HEK293T (cell line): ENCODE results near the gene FRMD4B.
A peak's percentile ranks its signal among the peaks of the same experiment; 100 is the strongest.

Experiments
- CTCF ChIA-PET: fragments of 350-600 bp; formaldehyde crosslinking; extraction: SDS; loops from one replicate; lab custom pipeline; 2021; ENCODE audit warnings: antibody characterized with exemption, inconsistent platforms; lab: Yijun Ruan, JAX
- POLR2A ChIA-PET: fragments of 350-600 bp; formaldehyde crosslinking; extraction: SDS; loops from one replicate; lab custom pipeline; 2020; ENCODE audit warnings: antibody characterized with exemption, inconsistent platforms; lab: Yijun Ruan, JAX
- DNase-seq: peaks from one replicate; pipeline ENCODE4 v3.0.0; 2012; ENCODE audit warnings: mixed read lengths; ENCODE audit errors: extremely low spot score
- ARNT ChIP-seq: fragments of 450-650 bp; IDR thresholded peaks from 2 replicates; pipeline ENCODE4 v1.6.1; 2017; ENCODE audit warnings: mild to moderate bottlenecking
- BHLHE40 ChIP-seq: fragments of 450-650 bp; IDR thresholded peaks from 2 replicates; pipeline ENCODE4 v1.6.1; 2016; ENCODE audit warnings: mild to moderate bottlenecking, moderate library complexity, borderline replicate concordance
- CTBP1 ChIP-seq: fragments of 450-650 bp; IDR thresholded peaks from 2 replicates; pipeline ENCODE4 v1.6.1; 2016; ENCODE audit warnings: borderline replicate concordance
- ELF4 ChIP-seq: fragments of 450-650 bp; IDR thresholded peaks from 2 replicates; pipeline ENCODE4 v1.6.1; 2017; ENCODE audit warnings: antibody characterized with exemption
- FOXA1 ChIP-seq: fragments of 450-650 bp; IDR thresholded peaks from 2 replicates; pipeline ENCODE4 v1.6.1; 2016; ENCODE audit warnings: mild to moderate bottlenecking
- FOXK2 ChIP-seq: fragments of 450-650 bp; IDR thresholded peaks from 2 replicates; pipeline ENCODE4 v1.6.1; 2016; ENCODE audit warnings: mild to moderate bottlenecking
- FOXM1 ChIP-seq: fragments of 450-650 bp; IDR thresholded peaks from 2 replicates; pipeline ENCODE4 v1.6.1; 2017; ENCODE audit warnings: mild to moderate bottlenecking, borderline replicate concordance
- HDGF ChIP-seq: fragments of 450-650 bp; IDR thresholded peaks from 2 replicates; pipeline ENCODE4 v1.6.1; 2017; ENCODE audit warnings: antibody characterized with exemption, borderline replicate concordance
- L3MBTL2 ChIP-seq: fragments of 450-650 bp; conservative IDR thresholded peaks from 2 replicates; pipeline ENCODE4 v1.6.1; 2016; ENCODE audit warnings: mild to moderate bottlenecking
- LEF1 ChIP-seq: fragments of 450-650 bp; IDR thresholded peaks from 2 replicates; pipeline ENCODE4 v1.6.1; 2017; ENCODE audit warnings: mild to moderate bottlenecking, borderline replicate concordance
- NFRKB ChIP-seq: fragments of 450-650 bp; IDR thresholded peaks from 2 replicates; pipeline ENCODE4 v1.6.1; 2016; ENCODE audit warnings: mild to moderate bottlenecking, moderate library complexity
- PKNOX1 ChIP-seq: fragments of 450-650 bp; IDR thresholded peaks from 2 replicates; pipeline ENCODE4 v1.6.1; 2016
- SP1 ChIP-seq: fragments of 450-650 bp; IDR thresholded peaks from 2 replicates; pipeline ENCODE4 v1.6.1; 2017
- SUZ12 ChIP-seq: fragments of 450-650 bp; IDR thresholded peaks from 2 replicates; pipeline ENCODE4 v1.6.1; 2016; ENCODE audit warnings: mild to moderate bottlenecking
- TARDBP ChIP-seq: fragments of 450-650 bp; IDR thresholded peaks from 2 replicates; pipeline ENCODE4 v1.6.1; 2016
- ZNF384 ChIP-seq: fragments of 450-650 bp; IDR thresholded peaks from 2 replicates; pipeline ENCODE4 v1.6.1; 2016

The FRMD4B gene

GRCh38 chr3:69204315-69204957 lies 181.5 kb downstream of the FRMD4B start:
- no peak for TF ChIP-seq SUZ12
- no peak for TF ChIP-seq ZNF384
- no peak for TF ChIP-seq CTBP1
- TF ChIP-seq L3MBTL2, result no peak
- TF ChIP-seq SP1, result no peak
- TF ChIP-seq FOXA1, result no peak
- no peak for TF ChIP-seq PKNOX1
- TF ChIP-seq LEF1, result no peak
- no peak for TF ChIP-seq FOXM1
- TF ChIP-seq FOXK2, result no peak
- TF ChIP-seq ARNT, result no peak
- no peak for TF ChIP-seq HDGF
- TF ChIP-seq ELF4, result no peak
- TF ChIP-seq NFRKB, result no peak
- no peak for TF ChIP-seq BHLHE40
- TF ChIP-seq TARDBP, result no peak
- POLR2A ChIA-PET, result no interaction called here
- CTCF ChIA-PET, result interaction anchor here (0.7 kb wide), 1 partner anchor 1493 kb away, joined by 3 read pairs; no protein-coding TSS in a partner anchor
- no peak for DNase-seq

DNA sequence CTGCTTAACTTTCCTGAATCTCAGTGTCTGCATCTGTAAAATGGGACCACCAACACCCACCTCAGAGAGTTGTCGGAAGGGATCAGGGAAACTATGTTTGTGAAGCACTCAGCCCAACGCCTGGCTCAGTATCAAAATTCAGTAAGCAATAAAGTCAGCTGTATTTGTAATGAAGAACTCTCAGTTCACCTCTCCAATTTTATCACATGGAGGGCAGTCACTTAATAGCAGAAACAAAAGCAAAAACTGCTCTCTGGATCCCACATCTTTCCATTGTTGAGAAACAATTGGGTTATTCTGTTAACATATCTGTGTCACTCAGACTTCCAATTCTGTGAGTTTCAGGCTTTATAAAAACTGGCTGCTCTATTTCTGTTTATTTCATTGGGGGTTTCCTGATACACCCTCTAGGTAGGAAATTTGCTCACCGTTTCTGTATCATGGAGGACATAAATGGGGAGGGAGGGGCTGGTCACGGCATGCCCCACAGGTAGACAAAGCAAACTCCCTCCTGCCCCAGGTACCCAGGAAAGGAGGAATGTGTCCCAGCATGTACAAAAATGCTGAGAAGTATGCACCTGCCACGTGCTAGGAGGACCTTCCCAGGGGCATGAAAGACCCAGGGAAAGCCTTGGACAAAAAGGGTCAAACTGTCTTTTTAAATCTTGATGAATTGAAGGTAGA lies 182.1 kb downstream of the FRMD4B start:
- DNase-seq, result no peak
- no peak for TF ChIP-seq FOXM1
- TF ChIP-seq HDGF, result no peak
- TF ChIP-seq TARDBP, result no peak
- no peak for TF ChIP-seq LEF1
- no peak for TF ChIP-seq ARNT
- TF ChIP-seq BHLHE40, result no peak
- no peak for TF ChIP-seq FOXA1
- no peak for TF ChIP-seq FOXK2
- TF ChIP-seq ZNF384, result no peak
- TF ChIP-seq ELF4, result no peak
- no peak for TF ChIP-seq SP1
- TF ChIP-seq L3MBTL2, result no peak
- no peak for TF ChIP-seq CTBP1
- no peak for TF ChIP-seq SUZ12
- TF ChIP-seq PKNOX1, result no peak
- no peak for TF ChIP-seq NFRKB
- ChIA-PET POLR2A (no interaction called here), CTCF (interaction anchor here (0.6 kb wide), 1 partner anchor 78 kb away, joined by 3 read pairs; no protein-coding TSS in a partner anchor)

- POLR2A ChIA-PET, result no interaction called here
- CTCF ChIA-PET, result no interaction called here
- no peak for DNase-seq
- no peak for TF ChIP-seq TARDBP
- no peak for TF ChIP-seq FOXK2
- no peak for TF ChIP-seq HDGF
- TF ChIP-seq NFRKB, result no peak
- TF ChIP-seq ZNF384, result no peak
- TF ChIP-seq SUZ12, result no peak
- TF ChIP-seq CTBP1, result no peak
- TF ChIP-seq FOXA1, result no peak
- TF ChIP-seq ARNT, result no peak
- TF ChIP-seq FOXM1, result no peak
- TF ChIP-seq L3MBTL2, result no peak
- TF ChIP-seq SP1, result no peak
- TF ChIP-seq ELF4, result no peak
- no peak for TF ChIP-seq BHLHE40
- no peak for TF ChIP-seq LEF1
- TF ChIP-seq PKNOX1, result no peak
Measured at GRCh38 chr3:69201658-69202057, 184.2 kb downstream of the FRMD4B start.

- CTCF ChIA-PET, result interaction anchor here (0.7 to 0.9 kb wide), 2 partner anchors 9 to 110 kb away, joined by 3 read pairs; no protein-coding TSS in a partner anchor
- POLR2A ChIA-PET, result interaction anchor here (1.1 to 1.5 kb wide), 2 partner anchors 9 to 10 kb away, joined by 3 to 5 read pairs; no protein-coding TSS in a partner anchor
- TF ChIP-seq TARDBP (no peak), BHLHE40 (no peak), SUZ12 (no peak), CTBP1 (no peak), PKNOX1 (peak; percentile 94)
- peak; percentile 60 for DNase-seq
Measured at GRCh38 chr3:69200384-69201068, 185.4 kb downstream of the FRMD4B start.
